Measurements from ENCODE around the gene WDR53. TPM values are rescaled to one million over a fixed set of nuclear protein-coding genes. Genes with fewer than 3 reads are reported as not detected.

The WDR53 gene
- 1 to 10 TPM; 2.7 to 3.6 TPM for total RNA-seq
- 1 to 10 TPM; 3.4 to 4.5 TPM for polyA plus RNA-seq

DNA sequence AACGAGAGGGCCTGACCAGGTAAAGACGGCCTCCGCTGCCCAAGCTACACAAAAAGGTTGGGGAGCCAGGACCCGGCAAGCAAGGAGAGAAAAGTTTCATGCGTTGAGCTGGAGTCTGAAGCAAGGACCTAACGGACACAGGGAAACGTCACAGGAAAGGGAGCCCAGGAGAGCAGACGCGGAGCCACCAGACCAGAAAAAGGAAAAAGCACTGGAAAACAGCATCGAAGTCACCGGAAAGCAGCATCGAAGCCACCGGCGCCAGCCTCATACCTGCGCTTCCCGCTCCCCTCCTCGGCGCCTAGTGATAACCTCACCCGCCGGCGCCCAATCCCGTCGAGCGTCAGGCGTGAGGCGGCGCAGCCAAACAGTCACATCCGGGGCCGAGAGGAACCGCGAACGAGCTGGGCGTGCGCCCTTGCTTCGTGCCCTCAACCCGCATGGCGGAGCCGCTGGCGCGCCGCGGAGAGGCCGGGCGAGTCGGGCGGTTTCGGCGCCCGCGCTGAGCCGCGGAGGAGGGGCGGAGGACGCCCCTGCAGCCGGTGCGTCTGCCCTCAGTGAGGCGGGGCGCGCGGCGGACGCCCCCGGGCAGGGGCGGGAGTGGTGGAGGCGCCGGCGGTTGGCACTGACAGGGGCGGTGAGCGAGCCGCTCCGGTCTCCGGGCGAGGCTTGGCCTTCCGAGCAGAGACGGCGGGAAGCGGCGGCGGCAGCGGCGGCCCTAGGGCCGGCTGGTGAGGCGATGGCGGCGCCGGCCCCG is at the start of gene WDR53, which contains the start of gene FBXO45:
Gene WDR53, minus strand, starts transcription at position 309 of the 757 bp plus-strand sequence. CDS start 7,079 bp downstream, outside the sequence.
Gene FBXO45, plus strand, starts transcription at position 415 of the 757 bp plus-strand sequence. Its CDS starts 325 bp downstream, at position 740.
- Histone ChIP-seq H3K9ac (ENCODE audit: low read depth in 1 of 2, low read length in 2 of 2) (peak within 1 kb of the TSS; percentile 71 to 85), H3K4me3 (ENCODE audit: low read depth in 1 of 3, low read length in 3 of 3) (peak within 1 kb of the TSS; percentile 96 to 98 (median 96)), H3K27ac (ENCODE audit: low read depth in 1 of 2, low read length in 2 of 2) (peak within 1 kb of the TSS; percentile 47 to 62), H3K4me1 (ENCODE audit: control insufficient read depth in 4 of 4, insufficient read depth in 4 of 4, low read length in 3 of 4) (peaks cover 2 to 24% (median 20%) of the 10 kb centered on the region in 4 donors), H3K9me3 (ENCODE audit: control insufficient read depth in 4 of 4, low read length in 3 of 4) (no peaks in the 10 kb centered on the region), H3K27me3 (ENCODE audit: control insufficient read depth in 4 of 4, insufficient read depth in 4 of 4, low read length in 3 of 4) (no peaks in the 10 kb centered on the region), H3K36me3 (ENCODE audit: control insufficient read depth in 4 of 4, insufficient read depth in 3 of 4, low read depth in 1 of 4, low read length in 3 of 4) (no peaks in the 10 kb centered on the region)
- WGBS, result under 1% methylated on average over 87 of the region's 87 CpGs
- DNase-seq (ENCODE audit: low spot score), result peak; percentile 91
- no peak for TF ChIP-seq FOXA2 (IDR thresholded peaks at IDR 0.05)
- TF ChIP-seq NR2F2 (IDR thresholded peaks at IDR 0.05), result no peak
- TF ChIP-seq, protein P1, sequence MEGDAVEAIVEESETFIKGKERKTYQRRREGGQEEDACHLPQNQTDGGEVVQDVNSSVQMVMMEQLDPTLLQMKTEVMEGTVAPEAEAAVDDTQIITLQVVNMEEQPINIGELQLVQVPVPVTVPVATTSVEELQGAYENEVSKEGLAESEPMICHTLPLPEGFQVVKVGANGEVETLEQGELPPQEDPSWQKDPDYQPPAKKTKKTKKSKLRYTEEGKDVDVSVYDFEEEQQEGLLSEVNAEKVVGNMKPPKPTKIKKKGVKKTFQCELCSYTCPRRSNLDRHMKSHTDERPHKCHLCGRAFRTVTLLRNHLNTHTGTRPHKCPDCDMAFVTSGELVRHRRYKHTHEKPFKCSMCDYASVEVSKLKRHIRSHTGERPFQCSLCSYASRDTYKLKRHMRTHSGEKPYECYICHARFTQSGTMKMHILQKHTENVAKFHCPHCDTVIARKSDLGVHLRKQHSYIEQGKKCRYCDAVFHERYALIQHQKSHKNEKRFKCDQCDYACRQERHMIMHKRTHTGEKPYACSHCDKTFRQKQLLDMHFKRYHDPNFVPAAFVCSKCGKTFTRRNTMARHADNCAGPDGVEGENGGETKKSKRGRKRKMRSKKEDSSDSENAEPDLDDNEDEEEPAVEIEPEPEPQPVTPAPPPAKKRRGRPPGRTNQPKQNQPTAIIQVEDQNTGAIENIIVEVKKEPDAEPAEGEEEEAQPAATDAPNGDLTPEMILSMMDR (IDR thresholded peaks at IDR 0.05; ENCODE audit: low read depth, low read length, missing input control), result no peak
- TF ChIP-seq HNF4A (conservative IDR thresholded peaks at IDR 0.05), result peak in 1 of 2 donors; percentile 15
- TF ChIP-seq GABPA (IDR thresholded peaks at IDR 0.05 in 1 of 2, conservative IDR thresholded peaks at IDR 0.05 in 1 of 2), result peak; percentile 53 to 93
- peak in 1 of 2 donors; percentile 21 for TF ChIP-seq EGR1 (IDR thresholded peaks at IDR 0.05; ENCODE audit: low read depth in 2 of 2)
- TF ChIP-seq, protein P2, sequence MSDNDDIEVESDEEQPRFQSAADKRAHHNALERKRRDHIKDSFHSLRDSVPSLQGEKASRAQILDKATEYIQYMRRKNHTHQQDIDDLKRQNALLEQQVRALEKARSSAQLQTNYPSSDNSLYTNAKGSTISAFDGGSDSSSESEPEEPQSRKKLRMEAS (IDR thresholded peaks at IDR 0.05), result peak; percentile 71
- no peak for TF ChIP-seq RXRA (IDR thresholded peaks at IDR 0.05)
- TF ChIP-seq, protein P3, sequence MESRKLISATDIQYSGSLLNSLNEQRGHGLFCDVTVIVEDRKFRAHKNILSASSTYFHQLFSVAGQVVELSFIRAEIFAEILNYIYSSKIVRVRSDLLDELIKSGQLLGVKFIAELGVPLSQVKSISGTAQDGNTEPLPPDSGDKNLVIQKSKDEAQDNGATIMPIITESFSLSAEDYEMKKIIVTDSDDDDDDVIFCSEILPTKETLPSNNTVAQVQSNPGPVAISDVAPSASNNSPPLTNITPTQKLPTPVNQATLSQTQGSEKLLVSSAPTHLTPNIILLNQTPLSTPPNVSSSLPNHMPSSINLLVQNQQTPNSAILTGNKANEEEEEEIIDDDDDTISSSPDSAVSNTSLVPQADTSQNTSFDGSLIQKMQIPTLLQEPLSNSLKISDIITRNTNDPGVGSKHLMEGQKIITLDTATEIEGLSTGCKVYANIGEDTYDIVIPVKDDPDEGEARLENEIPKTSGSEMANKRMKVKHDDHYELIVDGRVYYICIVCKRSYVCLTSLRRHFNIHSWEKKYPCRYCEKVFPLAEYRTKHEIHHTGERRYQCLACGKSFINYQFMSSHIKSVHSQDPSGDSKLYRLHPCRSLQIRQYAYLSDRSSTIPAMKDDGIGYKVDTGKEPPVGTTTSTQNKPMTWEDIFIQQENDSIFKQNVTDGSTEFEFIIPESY (IDR thresholded peaks at IDR 0.05), result peak; percentile 56
- TF ChIP-seq RAD21 (IDR thresholded peaks at IDR 0.05), result no peak
- TF ChIP-seq ATF3 (IDR thresholded peaks at IDR 0.05), result no peak
- no peak for TF ChIP-seq FOXA1 (IDR thresholded peaks at IDR 0.05)
- TF ChIP-seq HNF4G (IDR thresholded peaks at IDR 0.05), result no peak
- TF ChIP-seq SP1 (IDR thresholded peaks at IDR 0.05), result peak; percentile 71
- TF ChIP-seq, protein P4, sequence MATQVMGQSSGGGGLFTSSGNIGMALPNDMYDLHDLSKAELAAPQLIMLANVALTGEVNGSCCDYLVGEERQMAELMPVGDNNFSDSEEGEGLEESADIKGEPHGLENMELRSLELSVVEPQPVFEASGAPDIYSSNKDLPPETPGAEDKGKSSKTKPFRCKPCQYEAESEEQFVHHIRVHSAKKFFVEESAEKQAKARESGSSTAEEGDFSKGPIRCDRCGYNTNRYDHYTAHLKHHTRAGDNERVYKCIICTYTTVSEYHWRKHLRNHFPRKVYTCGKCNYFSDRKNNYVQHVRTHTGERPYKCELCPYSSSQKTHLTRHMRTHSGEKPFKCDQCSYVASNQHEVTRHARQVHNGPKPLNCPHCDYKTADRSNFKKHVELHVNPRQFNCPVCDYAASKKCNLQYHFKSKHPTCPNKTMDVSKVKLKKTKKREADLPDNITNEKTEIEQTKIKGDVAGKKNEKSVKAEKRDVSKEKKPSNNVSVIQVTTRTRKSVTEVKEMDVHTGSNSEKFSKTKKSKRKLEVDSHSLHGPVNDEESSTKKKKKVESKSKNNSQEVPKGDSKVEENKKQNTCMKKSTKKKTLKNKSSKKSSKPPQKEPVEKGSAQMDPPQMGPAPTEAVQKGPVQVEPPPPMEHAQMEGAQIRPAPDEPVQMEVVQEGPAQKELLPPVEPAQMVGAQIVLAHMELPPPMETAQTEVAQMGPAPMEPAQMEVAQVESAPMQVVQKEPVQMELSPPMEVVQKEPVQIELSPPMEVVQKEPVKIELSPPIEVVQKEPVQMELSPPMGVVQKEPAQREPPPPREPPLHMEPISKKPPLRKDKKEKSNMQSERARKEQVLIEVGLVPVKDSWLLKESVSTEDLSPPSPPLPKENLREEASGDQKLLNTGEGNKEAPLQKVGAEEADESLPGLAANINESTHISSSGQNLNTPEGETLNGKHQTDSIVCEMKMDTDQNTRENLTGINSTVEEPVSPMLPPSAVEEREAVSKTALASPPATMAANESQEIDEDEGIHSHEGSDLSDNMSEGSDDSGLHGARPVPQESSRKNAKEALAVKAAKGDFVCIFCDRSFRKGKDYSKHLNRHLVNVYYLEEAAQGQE (IDR thresholded peaks at IDR 0.05), result no peak
- TF ChIP-seq YY1 (IDR thresholded peaks at IDR 0.05), result peak; percentile 97
- no peak for TF ChIP-seq JUND (IDR thresholded peaks at IDR 0.05)
- peak; percentile 23 for TF ChIP-seq TAF1 (conservative IDR thresholded peaks at IDR 0.05)

All from liver (tissue), 9 donors.